Measurements from ENCODE around the gene WNT11. TPM values are rescaled to one million over a fixed set of nuclear protein-coding genes. Genes with fewer than 3 reads are reported as not detected.

Gene WNT11
- total RNA-seq, 4 donors from 2014 or later: 4.2 to 11.4 (median 7.4) TPM

DNA sequence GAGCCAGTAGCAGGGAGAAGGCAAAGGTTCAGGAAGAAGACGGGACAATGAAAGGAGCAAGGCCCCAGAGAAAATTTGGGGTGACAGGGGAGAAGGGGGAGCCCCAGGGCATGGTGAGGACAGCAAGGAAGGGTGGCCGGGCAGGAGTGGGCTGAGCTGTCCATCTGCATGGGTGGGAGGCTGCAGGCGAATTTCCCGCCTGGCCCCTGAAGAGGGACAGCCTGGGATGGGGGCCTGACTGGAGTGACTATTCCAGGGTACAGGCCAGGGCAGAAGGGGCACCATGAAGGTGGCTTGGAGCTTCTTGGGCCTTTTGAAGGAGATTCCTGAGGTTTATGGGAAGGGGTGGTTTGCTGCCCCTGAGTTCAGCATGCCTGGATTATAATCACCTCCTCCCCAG, 56.2 kb downstream of the WNT11 start:
- TF ChIP-seq, protein P1, sequence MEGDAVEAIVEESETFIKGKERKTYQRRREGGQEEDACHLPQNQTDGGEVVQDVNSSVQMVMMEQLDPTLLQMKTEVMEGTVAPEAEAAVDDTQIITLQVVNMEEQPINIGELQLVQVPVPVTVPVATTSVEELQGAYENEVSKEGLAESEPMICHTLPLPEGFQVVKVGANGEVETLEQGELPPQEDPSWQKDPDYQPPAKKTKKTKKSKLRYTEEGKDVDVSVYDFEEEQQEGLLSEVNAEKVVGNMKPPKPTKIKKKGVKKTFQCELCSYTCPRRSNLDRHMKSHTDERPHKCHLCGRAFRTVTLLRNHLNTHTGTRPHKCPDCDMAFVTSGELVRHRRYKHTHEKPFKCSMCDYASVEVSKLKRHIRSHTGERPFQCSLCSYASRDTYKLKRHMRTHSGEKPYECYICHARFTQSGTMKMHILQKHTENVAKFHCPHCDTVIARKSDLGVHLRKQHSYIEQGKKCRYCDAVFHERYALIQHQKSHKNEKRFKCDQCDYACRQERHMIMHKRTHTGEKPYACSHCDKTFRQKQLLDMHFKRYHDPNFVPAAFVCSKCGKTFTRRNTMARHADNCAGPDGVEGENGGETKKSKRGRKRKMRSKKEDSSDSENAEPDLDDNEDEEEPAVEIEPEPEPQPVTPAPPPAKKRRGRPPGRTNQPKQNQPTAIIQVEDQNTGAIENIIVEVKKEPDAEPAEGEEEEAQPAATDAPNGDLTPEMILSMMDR (IDR thresholded peaks at IDR 0.05): no peak
- no peak for TF ChIP-seq POLR2A (IDR thresholded peaks at IDR 0.05)
- intact Hi-C loops (cut with DNase I; ENCODE audit: low total_unique reads): loop anchor here (5.0 kb wide), 1 partner anchor 253 kb away; no protein-coding TSS in a partner anchor

DNA sequence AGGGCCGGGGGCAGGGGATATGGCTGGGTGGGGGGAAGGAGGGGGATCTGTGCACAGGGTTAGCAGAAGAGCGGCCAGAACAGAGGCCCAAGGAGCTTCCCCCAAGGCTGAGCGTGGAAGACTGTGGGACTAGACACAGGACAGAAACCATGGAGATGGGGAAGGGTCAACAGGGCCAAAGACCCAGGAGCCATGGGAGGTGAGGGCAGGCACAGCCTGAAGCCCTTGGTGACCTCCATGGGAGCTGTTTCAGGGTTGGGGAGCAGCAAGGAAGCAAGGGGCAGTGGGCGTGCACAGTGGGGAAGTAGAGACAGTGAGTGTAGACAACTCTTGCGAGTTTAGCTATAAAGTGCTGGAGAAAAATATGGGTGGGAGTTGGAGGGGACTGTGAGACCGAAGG, 56.6 kb downstream of the WNT11 start:
- TF ChIP-seq, protein P1 (IDR thresholded peaks at IDR 0.05): no peak
- TF ChIP-seq POLR2A (IDR thresholded peaks at IDR 0.05): no peak
- intact Hi-C loops (cut with DNase I; ENCODE audit: low total_unique reads): loop anchor here (5.0 kb wide), 1 partner anchor 252 kb away; no protein-coding TSS in a partner anchor
- DNase-seq (ENCODE audit: low spot score in 2 of 2): no peak
- 91 to 95% methylated on average over 6 of the region's 6 CpGs for WGBS, 2 donors
- H3K4me3 ChIP-seq (ENCODE audit: low read depth, poor library complexity, severe bottlenecking): no peak overlapping the region

More for the DNA sequence above, 56.2 kb downstream of the WNT11 start:
- H3K4me3 ChIP-seq (ENCODE audit: low read depth, poor library complexity, severe bottlenecking): no peak overlapping the region
- DNase-seq (ENCODE audit: low spot score in 2 of 2): peak in 1 of 2 donors; percentile 76
- WGBS, 2 donors: 96 to 98% methylated on average over 4 of the region's 4 CpGs

DNA sequence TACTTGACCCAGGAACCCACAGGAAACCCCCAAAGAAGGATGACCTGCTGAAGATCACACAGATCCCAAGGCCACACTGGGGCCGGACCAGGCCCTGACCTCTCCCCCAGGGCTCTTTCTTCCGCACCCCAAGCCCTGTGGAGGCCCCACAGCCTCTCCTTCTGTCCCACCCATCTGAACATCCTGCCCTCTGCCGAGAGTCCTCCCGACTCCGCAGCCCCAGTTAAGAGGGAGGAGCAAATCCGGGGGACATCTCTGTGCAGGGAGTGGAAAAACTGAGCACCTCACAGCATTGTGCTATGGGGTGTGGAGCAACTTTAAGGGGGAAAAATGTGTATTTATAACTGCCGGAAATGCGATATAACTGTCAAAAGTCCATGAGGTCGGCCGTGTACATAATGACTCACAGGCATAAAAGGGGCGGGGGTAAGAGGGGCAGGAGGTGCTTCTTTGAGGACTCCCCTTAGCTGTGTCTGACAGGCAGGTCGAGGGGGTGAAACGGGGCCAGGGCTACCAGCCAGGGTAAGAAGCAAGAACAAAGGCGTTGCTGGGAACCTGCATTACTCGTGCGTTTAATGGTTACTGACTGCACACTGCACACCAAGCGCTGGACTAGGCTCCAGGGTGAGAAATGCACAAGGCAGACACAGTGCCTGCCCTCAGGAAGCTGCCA, 57.2 kb downstream of the WNT11 start:
- DNase-seq (ENCODE audit: low spot score in 2 of 2): peak in 1 of 2 donors; percentile 77
- 81 to 92% methylated on average over 17 of the region's 17 CpGs for WGBS, 2 donors
- no peak overlapping the region for H3K4me3 ChIP-seq (ENCODE audit: low read depth, poor library complexity, severe bottlenecking)
- TF ChIP-seq POLR2A (IDR thresholded peaks at IDR 0.05): no peak
- TF ChIP-seq, protein P1 (IDR thresholded peaks at IDR 0.05): no peak
- intact Hi-C loops (cut with DNase I; ENCODE audit: low total_unique reads): no loop called here

DNA sequence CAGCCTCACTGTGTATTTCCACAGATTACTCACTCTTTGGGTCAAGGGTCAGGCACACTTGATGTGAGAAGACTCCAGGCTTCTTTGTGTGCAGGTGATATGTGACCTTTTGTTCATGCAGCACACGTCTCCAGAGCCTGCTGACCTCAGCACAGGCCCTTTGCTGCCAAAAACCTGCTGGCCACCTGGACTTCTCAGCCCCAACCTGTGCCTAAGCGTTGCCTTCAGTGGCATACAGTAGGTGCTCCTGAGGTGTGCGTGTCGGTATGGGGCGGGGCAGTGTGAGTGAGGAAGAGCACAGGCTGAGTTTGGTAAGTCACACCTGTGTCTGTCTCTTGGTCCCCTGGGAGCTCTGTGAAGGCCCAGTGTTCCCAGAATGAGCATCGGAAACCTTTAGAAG, 58.1 kb downstream of the WNT11 start:
- 92 to 97% methylated on average over 6 of the region's 6 CpGs for WGBS, 2 donors
- intact Hi-C loops (cut with DNase I; ENCODE audit: low total_unique reads): no loop called here
- DNase-seq (ENCODE audit: low spot score in 2 of 2): no peak

DNA sequence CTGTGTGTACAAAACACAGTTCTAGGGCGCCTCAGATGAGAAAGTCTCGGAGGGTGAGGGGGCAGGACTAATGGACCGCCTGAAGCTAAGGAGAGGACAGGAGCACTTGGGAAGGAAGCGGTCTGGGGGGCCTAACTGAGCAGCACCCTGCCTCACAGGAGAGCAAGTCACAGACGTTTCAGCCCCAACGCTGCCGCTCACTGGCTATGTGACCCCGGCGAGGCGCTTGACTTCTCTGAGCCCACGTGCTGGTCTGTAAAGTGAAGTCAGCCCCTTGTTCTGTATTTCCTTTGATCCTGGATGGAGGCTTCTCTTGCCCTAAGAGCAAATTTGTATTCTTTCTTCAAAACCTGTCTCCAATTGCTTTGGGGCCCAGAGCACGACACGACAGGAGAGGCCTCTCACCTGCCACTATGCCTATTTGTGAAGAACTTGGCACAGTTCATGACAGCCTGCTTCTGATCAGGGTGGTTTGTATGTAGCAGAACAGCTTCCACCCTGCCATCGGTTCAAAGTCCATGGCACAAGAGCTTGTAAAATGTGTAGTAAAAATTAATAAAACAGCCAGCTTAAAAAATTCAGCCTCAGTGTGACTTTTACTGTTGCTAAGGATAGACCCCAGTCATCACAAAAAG, 59.1 kb downstream of the WNT11 start:
- 88% methylated on average over 14 of the region's 14 CpGs for WGBS, 2 donors
- no peak overlapping the region for H3K4me3 ChIP-seq (ENCODE audit: low read depth, poor library complexity, severe bottlenecking)
- intact Hi-C loops (cut with DNase I; ENCODE audit: low total_unique reads): no loop called here
- TF ChIP-seq, protein P1 (IDR thresholded peaks at IDR 0.05): no peak
- no peak for TF ChIP-seq POLR2A (IDR thresholded peaks at IDR 0.05)
- DNase-seq (ENCODE audit: low spot score in 2 of 2): no peak

More for the DNA sequence above, 58.1 kb downstream of the WNT11 start:
- no peak overlapping the region for H3K4me3 ChIP-seq (ENCODE audit: low read depth, poor library complexity, severe bottlenecking)
- TF ChIP-seq POLR2A (IDR thresholded peaks at IDR 0.05): no peak
- TF ChIP-seq, protein P1 (IDR thresholded peaks at IDR 0.05): no peak
